ENCODE results near the gene B3GNT5.
"Not testable (repeated sequence)": the region's sequence is repeated elsewhere in the genome, so short reads cannot be mapped to it uniquely, and the experiment has no call there.

Gene B3GNT5

GRCh38 chr3:183230251-183230650 is 22.8 kb upstream of the B3GNT5 start:
- not testable (repeated sequence) for DNase-seq (ENCODE audit: low read depth in 2 of 3, low spot score in 2 of 3)

- no peak for DNase-seq (ENCODE audit: low read depth in 2 of 3, low spot score in 2 of 3)
Measured at GRCh38 chr3:183230826-183231225, 22.2 kb upstream of the B3GNT5 start.

GRCh38 chr3:183233966-183234365 is 19.1 kb upstream of the B3GNT5 start:
- no peak for DNase-seq (ENCODE audit: low read depth in 2 of 3, low spot score in 2 of 3)

GRCh38 chr3:183239046-183239445 is 14.0 kb upstream of the B3GNT5 start:
- no peak for DNase-seq (ENCODE audit: low read depth in 2 of 3, low spot score in 2 of 3)

GRCh38 chr3:183242431-183242830 is 10.6 kb upstream of the B3GNT5 start:
- DNase-seq (ENCODE audit: low read depth in 2 of 3, low spot score in 2 of 3) = no peak

- DNase-seq (ENCODE audit: low read depth in 2 of 3, low spot score in 2 of 3) = no peak
Measured at GRCh38 chr3:183244219-183244618, 8.8 kb upstream of the B3GNT5 start.

GRCh38 chr3:183244981-183245476 is 8.0 kb upstream of the B3GNT5 start:
- no peak for DNase-seq (ENCODE audit: low read depth in 2 of 3, low spot score in 2 of 3)

- DNase-seq (ENCODE audit: low read depth in 2 of 3, low spot score in 2 of 3) = no peak
Measured at GRCh38 chr3:183247011-183247589, 6.0 kb upstream of the B3GNT5 start.

GRCh38 chr3:183249006-183249718 is 3.9 kb upstream of the B3GNT5 start:
- DNase-seq (ENCODE audit: low read depth in 2 of 3, low spot score in 2 of 3) = no peak

- DNase-seq (ENCODE audit: low read depth in 2 of 3, low spot score in 2 of 3) = no peak
Measured at GRCh38 chr3:183252118-183252782, 803 bp upstream of the B3GNT5 start.

GRCh38 chr3:183253528-183254486 is 754 bp downstream of the B3GNT5 start:
- DNase-seq (ENCODE audit: low read depth in 2 of 3, low spot score in 2 of 3) = no peak

- DNase-seq (ENCODE audit: low read depth in 2 of 3, low spot score in 2 of 3) = no peak
Measured at GRCh38 chr3:183254487-183255347, 1.7 kb downstream of the B3GNT5 start.

GRCh38 chr3:183255348-183255730 is 2.3 kb downstream of the B3GNT5 start:
- DNase-seq (ENCODE audit: low read depth in 2 of 3, low spot score in 2 of 3) = no peak

- DNase-seq (ENCODE audit: low read depth in 2 of 3, low spot score in 2 of 3) = no peak
Measured at GRCh38 chr3:183259087-183259486, 6.0 kb downstream of the B3GNT5 start.

- no peak for DNase-seq (ENCODE audit: low read depth in 2 of 3, low spot score in 2 of 3)
Measured at GRCh38 chr3:183259621-183260020, 6.6 kb downstream of the B3GNT5 start.

- DNase-seq (ENCODE audit: low read depth in 2 of 3, low spot score in 2 of 3) = no peak
Measured at GRCh38 chr3:183260167-183260904, 7.3 kb downstream of the B3GNT5 start.

GRCh38 chr3:183261151-183261724 is 8.2 kb downstream of the B3GNT5 start:
- DNase-seq (ENCODE audit: low read depth in 2 of 3, low spot score in 2 of 3) = no peak

GRCh38 chr3:183262875-183263378 is 9.9 kb downstream of the B3GNT5 start:
- no peak for DNase-seq (ENCODE audit: low read depth in 2 of 3, low spot score in 2 of 3)

GRCh38 chr3:183264268-183264667 is 11.2 kb downstream of the B3GNT5 start:
- DNase-seq (ENCODE audit: low read depth in 2 of 3, low spot score in 2 of 3) = no peak

Measured in activated CD8-positive, alpha-beta memory T cell treated with anti-CD3 and anti-CD28 coated beads for 48 hours (primary cell).